GM12872 (cell line): ENCODE results near the gene ACSF3.

Source experiments
- TF ChIP-seq, protein P1 (sequence below): IDR thresholded peaks from 3 replicates; pipeline ENCODE4 v1.5.1; 2011; ENCODE audit warnings: low read depth, mild to moderate bottlenecking, low read length, moderate library complexity; ENCODE audit not compliant: insufficient read depth

The ACSF3 gene

DNA sequence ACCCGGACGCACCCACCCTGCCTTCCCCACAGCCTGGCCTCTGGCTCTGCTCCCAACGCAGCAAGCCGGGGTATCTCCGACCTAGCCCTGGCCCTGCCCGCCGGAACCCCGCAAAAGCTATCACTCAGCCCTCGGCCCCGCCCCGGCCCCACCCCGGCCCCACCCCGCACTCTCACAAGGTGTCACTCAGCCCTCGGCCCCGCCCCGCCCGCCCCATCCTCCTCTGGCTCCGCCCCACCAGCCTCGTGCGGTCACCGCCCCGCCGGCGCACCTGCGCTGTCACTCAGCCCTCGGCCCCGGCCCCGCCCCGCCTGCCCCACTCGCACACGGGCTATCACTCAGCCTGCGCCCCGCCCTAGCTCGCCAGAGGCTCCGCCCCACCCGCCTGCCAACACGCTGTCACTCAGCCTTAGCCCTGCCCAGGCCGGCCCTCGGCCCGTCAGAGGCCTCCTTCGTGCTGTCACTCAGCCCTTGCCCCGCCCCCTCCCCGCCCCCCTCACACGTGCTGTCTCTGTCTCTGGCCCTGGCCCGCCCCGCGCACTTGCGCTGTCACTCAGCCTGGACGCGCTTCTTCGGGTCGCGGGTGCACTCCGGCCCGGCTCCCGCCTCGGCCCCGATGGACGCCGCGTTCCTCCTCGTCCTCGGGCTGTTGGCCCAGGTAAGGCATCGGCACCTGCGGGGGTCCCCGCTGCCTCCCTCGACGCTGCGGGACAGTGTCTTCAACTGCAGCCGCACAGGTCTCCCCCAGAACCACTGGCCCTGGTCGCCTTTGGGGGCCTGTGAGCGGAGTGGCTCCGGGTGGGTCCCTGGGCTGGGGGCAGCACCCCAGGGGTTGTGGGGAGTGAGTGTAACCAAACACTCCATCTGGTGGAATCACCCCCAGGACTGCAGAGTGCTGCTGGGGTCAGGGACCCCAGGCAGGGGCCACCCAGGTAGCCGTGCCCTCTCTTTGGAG lies 77.8 kb downstream of the ACSF3 start, which contains the start of gene CDH15:
Gene CDH15, plus strand, starts transcription at position 533 of the 955 bp plus-strand sequence. Its CDS starts 84 bp downstream, at position 617.
- TF ChIP-seq, protein P1, sequence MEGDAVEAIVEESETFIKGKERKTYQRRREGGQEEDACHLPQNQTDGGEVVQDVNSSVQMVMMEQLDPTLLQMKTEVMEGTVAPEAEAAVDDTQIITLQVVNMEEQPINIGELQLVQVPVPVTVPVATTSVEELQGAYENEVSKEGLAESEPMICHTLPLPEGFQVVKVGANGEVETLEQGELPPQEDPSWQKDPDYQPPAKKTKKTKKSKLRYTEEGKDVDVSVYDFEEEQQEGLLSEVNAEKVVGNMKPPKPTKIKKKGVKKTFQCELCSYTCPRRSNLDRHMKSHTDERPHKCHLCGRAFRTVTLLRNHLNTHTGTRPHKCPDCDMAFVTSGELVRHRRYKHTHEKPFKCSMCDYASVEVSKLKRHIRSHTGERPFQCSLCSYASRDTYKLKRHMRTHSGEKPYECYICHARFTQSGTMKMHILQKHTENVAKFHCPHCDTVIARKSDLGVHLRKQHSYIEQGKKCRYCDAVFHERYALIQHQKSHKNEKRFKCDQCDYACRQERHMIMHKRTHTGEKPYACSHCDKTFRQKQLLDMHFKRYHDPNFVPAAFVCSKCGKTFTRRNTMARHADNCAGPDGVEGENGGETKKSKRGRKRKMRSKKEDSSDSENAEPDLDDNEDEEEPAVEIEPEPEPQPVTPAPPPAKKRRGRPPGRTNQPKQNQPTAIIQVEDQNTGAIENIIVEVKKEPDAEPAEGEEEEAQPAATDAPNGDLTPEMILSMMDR, result no peak

DNA sequence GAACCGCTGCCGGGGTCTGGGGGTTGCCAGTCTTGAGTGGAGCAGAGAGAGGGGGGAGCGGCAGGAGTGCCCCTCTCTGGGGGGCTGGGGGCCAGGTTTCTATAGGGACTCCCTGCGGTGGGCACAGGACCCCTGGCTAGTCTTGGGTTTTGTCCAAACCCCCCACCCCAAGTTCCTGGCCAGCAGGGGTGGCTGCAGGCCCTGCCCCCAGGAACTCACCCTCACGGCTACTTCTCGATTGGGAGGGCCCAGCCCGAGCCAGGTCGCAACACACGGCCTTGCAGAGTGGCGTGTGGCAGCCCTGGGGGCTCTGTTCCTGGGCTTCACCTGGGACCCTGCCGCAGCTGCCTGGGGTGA lies 78.5 kb downstream of the ACSF3 start:
- TF ChIP-seq, protein P1, result no peak

DNA sequence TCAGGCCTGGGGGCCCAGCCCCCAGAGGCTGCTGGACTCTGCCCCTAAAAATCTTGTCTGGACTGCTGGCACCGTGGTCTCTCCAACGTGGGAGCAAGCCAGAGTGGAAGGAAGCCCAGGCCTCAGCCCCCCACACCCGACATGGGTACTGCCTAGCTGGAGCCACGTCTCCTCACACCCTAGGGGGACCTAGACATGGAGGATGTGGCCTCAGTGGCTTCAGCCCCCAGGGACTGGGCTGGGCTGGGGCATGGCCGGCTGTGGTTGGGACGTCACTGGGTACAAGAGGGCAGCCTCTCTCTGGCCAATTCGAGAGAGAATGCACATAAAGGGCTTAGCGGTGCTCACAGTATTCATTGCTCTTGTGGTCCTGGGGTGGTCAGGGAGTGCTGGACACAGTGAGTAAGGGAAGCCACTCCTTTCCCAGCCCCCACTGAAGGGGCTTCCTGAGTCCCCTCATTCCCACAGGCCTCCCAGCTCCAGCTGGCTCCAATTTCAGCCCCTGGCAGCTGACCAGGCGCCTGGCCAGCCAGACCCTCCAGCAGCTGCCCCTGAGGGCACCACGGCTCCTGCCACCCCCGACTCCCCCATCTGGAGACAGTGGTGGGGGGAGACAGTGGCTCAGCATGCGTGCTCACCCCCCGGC lies 79.0 kb downstream of the ACSF3 start:
- TF ChIP-seq, protein P1, result no peak

DNA sequence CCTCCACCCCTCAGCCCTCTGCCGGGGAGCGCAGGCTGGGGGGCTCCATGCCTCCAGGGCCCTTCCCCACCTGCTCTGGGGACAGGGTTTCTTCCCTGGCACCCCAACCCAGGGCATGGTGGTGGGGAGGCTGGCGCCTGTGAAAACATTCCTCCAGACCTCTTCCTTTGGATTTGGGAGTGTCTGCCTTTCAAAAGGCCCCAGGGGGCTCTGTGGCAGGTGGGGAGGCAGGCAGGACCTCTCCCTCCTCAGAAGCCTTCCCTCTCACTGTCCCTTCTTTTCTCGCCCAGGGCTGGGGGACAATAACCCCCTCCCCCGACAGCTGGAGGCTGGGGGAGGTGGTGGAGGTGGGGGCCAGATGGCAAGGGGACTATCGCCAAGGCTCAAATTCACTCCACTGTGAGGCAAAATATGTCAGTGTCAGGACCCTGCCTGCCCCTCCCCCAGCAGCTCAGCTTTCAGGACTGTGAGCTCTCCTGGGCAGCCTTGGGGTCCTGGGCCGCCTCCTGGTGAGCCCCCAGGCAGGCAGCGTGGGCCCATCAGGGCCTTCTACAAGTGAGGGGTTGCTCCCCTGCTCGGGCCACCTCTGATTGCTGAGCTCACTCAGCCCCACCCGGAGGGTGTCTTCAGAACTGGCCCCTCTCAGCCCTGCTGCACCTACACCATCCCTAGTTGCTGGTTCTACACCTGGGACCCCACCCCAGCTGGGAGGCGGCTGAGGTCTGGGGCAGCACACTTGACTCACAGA lies 79.7 kb downstream of the ACSF3 start:
- TF ChIP-seq, protein P1, result no peak

DNA sequence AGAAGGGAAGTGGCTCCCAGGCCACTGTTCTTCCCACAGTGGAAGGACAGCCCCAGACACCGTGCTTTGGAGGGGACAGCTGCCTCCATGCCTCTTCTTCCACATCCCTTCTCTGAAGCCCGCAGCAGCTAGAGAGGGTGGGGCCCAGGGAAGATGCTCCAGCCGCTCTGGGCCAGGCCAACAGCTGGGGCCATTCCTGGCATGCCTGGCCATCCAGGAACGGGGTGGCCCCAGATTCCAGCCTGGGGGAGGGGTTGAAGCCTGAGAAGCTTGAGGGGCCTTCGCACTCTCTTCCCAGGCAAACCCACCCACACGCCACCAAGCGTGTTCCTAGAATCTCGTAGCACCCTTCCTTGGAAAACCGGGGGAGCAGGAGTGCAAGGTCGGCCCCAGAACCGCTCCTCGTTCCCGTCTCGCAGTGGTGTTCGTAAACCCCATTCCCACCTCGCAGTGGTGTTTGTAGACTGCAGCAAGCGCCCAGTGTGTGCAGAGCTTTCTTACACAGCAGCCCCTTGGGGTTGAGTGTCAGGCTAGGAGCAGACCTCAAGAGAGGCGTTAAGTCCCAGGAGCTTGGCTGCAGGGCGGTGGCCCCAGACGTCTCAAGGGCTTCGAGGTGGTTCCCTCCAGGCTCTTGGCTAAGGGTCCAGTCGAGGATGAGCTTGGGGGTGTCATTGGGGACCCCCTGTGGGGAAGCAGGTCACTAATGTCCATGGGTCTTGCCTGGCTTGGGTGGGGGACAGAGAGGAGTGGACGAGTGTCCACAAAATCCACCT lies 80.6 kb downstream of the ACSF3 start:
- TF ChIP-seq, protein P1, result no peak

DNA sequence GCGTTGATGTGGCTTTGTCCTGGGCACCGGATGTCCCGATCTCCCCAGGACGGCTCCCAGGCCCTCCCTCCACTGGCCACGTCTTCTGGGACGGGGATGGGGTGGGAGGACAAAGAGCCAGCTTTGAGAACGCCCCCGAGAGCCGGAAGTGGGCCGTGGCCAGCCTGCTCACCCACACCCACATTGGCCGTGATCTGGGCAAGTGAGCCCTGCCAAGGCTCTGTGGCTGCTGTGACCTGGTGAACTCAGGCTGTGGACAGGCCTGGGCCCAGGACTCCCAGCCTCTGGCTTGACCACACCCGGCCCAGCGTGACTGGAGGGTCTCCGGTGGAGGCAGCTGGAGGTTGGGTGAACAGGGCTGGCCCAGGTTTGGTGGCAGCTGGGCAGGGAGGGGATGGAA lies 81.2 kb downstream of the ACSF3 start:
- TF ChIP-seq, protein P1, result no peak
